Hepatocyte (in vitro differentiated cells): ENCODE measurements around the gene LMTK2.

Experiments used
- EZH2 ChIP-seq: fragments of 200-600 bp; sonication (generic); IDR thresholded peaks from 2 replicates; pipeline ENCODE4 v1.6.1; 2016; ENCODE audit warnings: antibody characterized with exemption, mild to moderate bottlenecking, borderline replicate concordance
- EZH2phosphoT487 ChIP-seq: fragments of 200-600 bp; sonication (generic); IDR thresholded peaks from one replicate; pipeline ENCODE4 v1.6.1; 2018; ENCODE audit warnings: antibody characterized with exemption, mild to moderate bottlenecking, low read depth, moderate library complexity; ENCODE audit not compliant: unreplicated experiment, severe bottlenecking
- TF ChIP-seq, protein P1 (sequence below): fragments of 200-600 bp; sonication (generic); IDR thresholded peaks from 2 replicates; pipeline ENCODE4 v1.5.1; 2016; ENCODE audit warnings: antibody characterized with exemption, mild to moderate bottlenecking; ENCODE audit not compliant: poor library complexity

DNA sequence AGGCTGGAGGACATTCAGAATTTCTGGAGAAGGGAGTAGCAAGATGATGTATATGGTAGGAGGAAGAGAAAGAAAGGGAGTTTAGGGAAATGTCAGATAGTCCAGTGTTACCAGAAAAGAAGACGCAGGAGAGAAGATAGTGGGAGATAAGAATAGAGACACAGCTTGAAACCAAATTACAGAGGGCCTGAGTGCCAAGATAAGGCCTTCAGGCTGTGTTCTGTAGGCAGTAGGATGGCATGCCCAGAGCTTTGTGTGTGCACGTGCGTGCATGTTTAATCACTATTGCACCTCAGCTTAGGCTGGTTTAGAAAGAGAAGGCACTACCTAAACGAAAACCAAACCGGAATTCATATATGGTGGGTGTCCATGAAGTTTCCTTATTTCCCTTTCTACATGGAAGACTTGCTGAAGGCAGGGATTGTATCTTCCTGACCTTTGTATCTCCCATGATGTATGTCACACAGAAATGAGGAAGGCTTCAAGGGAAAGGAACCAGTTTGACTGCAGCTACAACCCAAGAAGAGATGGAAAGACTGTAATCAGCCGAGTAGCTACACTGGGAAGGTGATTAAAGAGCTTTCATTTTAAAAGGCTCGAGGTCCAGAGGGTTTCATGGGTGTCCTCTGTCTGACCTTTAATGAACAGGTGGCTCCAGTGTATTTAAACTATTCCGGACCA, 68.7 kb downstream of the LMTK2 start:
- TF ChIP-seq, protein P1, sequence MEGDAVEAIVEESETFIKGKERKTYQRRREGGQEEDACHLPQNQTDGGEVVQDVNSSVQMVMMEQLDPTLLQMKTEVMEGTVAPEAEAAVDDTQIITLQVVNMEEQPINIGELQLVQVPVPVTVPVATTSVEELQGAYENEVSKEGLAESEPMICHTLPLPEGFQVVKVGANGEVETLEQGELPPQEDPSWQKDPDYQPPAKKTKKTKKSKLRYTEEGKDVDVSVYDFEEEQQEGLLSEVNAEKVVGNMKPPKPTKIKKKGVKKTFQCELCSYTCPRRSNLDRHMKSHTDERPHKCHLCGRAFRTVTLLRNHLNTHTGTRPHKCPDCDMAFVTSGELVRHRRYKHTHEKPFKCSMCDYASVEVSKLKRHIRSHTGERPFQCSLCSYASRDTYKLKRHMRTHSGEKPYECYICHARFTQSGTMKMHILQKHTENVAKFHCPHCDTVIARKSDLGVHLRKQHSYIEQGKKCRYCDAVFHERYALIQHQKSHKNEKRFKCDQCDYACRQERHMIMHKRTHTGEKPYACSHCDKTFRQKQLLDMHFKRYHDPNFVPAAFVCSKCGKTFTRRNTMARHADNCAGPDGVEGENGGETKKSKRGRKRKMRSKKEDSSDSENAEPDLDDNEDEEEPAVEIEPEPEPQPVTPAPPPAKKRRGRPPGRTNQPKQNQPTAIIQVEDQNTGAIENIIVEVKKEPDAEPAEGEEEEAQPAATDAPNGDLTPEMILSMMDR = no peak
- TF ChIP-seq EZH2 (no peak), EZH2phosphoT487 (no peak)
